Astrocyte (in vitro differentiated cells and primary cell): ENCODE data around the gene KIF19.

ENCODE experiments used
- EZH2 ChIP-seq: IDR thresholded peaks from 2 replicates; pipeline ENCODE4 v1.6.1; 2012; ENCODE audit warnings: mild to moderate bottlenecking, low read length, inconsistent platforms; ENCODE audit not compliant: insufficient read depth
- TF ChIP-seq, protein P1 (sequence below): IDR thresholded peaks from 2 replicates; pipeline ENCODE4 v1.5.1; 2011; ENCODE audit warnings: low read depth, mild to moderate bottlenecking, inconsistent platforms, low read length, moderate library complexity; ENCODE audit not compliant: insufficient read depth

DNA sequence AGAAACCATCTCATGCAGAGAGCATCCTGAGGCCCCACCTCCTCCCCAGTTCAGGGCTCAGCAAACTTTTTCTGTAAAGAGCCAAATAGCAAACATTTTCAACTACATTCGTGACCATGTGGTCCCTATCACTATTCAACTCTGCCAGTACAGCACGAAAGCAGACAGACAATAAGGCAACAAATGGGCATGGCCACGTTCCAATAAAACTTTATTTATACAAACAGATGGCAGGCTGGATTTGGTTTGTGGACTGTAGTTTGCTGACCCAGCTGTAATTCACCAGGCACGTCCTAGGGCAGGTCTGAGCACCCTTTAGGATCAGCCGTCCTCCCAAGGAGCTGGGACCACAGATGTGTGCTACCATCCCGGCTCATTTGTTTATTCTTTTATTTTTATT lies 78.8 kb downstream of the KIF19 start:
- TF ChIP-seq, protein P1, sequence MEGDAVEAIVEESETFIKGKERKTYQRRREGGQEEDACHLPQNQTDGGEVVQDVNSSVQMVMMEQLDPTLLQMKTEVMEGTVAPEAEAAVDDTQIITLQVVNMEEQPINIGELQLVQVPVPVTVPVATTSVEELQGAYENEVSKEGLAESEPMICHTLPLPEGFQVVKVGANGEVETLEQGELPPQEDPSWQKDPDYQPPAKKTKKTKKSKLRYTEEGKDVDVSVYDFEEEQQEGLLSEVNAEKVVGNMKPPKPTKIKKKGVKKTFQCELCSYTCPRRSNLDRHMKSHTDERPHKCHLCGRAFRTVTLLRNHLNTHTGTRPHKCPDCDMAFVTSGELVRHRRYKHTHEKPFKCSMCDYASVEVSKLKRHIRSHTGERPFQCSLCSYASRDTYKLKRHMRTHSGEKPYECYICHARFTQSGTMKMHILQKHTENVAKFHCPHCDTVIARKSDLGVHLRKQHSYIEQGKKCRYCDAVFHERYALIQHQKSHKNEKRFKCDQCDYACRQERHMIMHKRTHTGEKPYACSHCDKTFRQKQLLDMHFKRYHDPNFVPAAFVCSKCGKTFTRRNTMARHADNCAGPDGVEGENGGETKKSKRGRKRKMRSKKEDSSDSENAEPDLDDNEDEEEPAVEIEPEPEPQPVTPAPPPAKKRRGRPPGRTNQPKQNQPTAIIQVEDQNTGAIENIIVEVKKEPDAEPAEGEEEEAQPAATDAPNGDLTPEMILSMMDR, result no peak
- no peak for TF ChIP-seq EZH2
